Mesendoderm (in vitro differentiated cells): ENCODE measurements around the gene SFXN2.
A peak's percentile ranks its signal among the peaks of the same experiment; 100 is the strongest.

ENCODE experiments used
- DNase-seq: peaks from one replicate; pipeline ENCODE4 v3.0.0; 2013
- H2AK5ac ChIP-seq: 2 replicates; pipeline ENCODE4 v1.6.1; 2013; ENCODE audit warnings: low read length, inconsistent platforms
- H2BK120ac ChIP-seq: 2 replicates; pipeline ENCODE4 v1.6.1; 2013; ENCODE audit warnings: low read depth, mild to moderate bottlenecking, low read length, moderate library complexity, mixed read lengths
- H2BK15ac ChIP-seq: replicated peaks from 2 replicates; pipeline ENCODE4 v1.6.1; 2013; ENCODE audit warnings: low read depth, mild to moderate bottlenecking, moderate library complexity
- H2BK5ac ChIP-seq: 2 replicates; pipeline ENCODE4 v1.6.1; 2013; ENCODE audit warnings: low read length, inconsistent platforms
- H3K18ac ChIP-seq: 2 replicates; pipeline ENCODE4 v1.6.1; 2013; ENCODE audit warnings: mild to moderate bottlenecking, low read length, mixed read lengths
- H3K23ac ChIP-seq: one replicate; pipeline ENCODE4 v1.6.1; 2013; ENCODE audit warnings: low read length
- H3K27ac ChIP-seq: 2 replicates; pipeline ENCODE4 v1.5.1; 2013; ENCODE audit warnings: low read depth, mild to moderate bottlenecking, inconsistent platforms, low read length, moderate library complexity
- H3K27me3 ChIP-seq: 2 replicates; pipeline ENCODE4 v1.6.1; 2013; ENCODE audit warnings: low read length, control low read depth, mild to moderate bottlenecking, inconsistent platforms; ENCODE audit not compliant: insufficient read depth, poor library complexity
- H3K36me3 ChIP-seq: 2 replicates; pipeline ENCODE4 v1.6.1; 2013; ENCODE audit warnings: low read length, inconsistent platforms; ENCODE audit not compliant: control insufficient read depth, insufficient read depth
- H3K4ac ChIP-seq: one replicate; pipeline ENCODE4 v1.6.1; 2013; ENCODE audit warnings: low read depth, mild to moderate bottlenecking, low read length, moderate library complexity
- H3K4me1 ChIP-seq: 2 replicates; pipeline ENCODE4 v1.6.1; 2013; ENCODE audit warnings: low read depth, low read length, inconsistent platforms; ENCODE audit not compliant: control insufficient read depth
- H3K4me2 ChIP-seq: 2 replicates; pipeline ENCODE4 v1.6.1; 2013; ENCODE audit warnings: low read length
- H3K4me3 ChIP-seq: 2 replicates; pipeline ENCODE4 v1.5.1; 2013; ENCODE audit warnings: mild to moderate bottlenecking, low read length
- H3K56ac ChIP-seq: one replicate; pipeline ENCODE4 v1.6.1; 2013; ENCODE audit warnings: low read length
- H3K79me1 ChIP-seq: 2 replicates; pipeline ENCODE4 v1.6.1; 2013; ENCODE audit warnings: low read length, inconsistent platforms
- H3K79me2 ChIP-seq: 2 replicates; pipeline ENCODE4 v1.6.1; 2013; ENCODE audit warnings: mild to moderate bottlenecking, low read length; ENCODE audit not compliant: control insufficient read depth, insufficient read depth
- H3K9ac ChIP-seq: 2 replicates; pipeline ENCODE4 v1.6.1; 2013; ENCODE audit warnings: low read length, inconsistent platforms
- H4K5ac ChIP-seq: one replicate; pipeline ENCODE4 v1.6.1; 2013; ENCODE audit warnings: low read length
- H4K8ac ChIP-seq: one replicate; pipeline ENCODE4 v1.6.1; 2013; ENCODE audit warnings: low read depth, mild to moderate bottlenecking, control low read depth, low read length, moderate library complexity
- WGBS: extraction: QIAGEN DNeasy Blood & Tissue Kit; methylation state at CpG from one replicate; pipeline ENCODE4 v1.1.7; 2013; ENCODE audit warnings: low lambda C conversion rate, missing lambda C conversion rate; ENCODE audit not compliant: insufficient coverage; ENCODE audit errors: extremely low coverage; 5-methylcytosine and 5-hydroxymethylcytosine counted together

Gene SFXN2

GRCh38 chr10:102670065-102670670 is 44.3 kb upstream of the SFXN2 start:
- no peak overlapping the region for H2BK5ac ChIP-seq
- H4K8ac ChIP-seq = no peak overlapping the region
- peak overlapping the region; percentile 85 for H2AK5ac ChIP-seq
- no peak overlapping the region for H3K23ac ChIP-seq
- no peak overlapping the region for H3K27ac ChIP-seq
- H3K4me3 ChIP-seq = no peak overlapping the region
- H3K4ac ChIP-seq = no peak overlapping the region
- no peak for DNase-seq
- H3K4me1 ChIP-seq = peaks cover 15% of the 10 kb centered on the region
- H3K18ac ChIP-seq = no peak overlapping the region
- no peak overlapping the region for H2BK15ac ChIP-seq
- no peaks in the 10 kb centered on the region for H3K79me2 ChIP-seq
- H3K79me1 ChIP-seq = no peaks in the 10 kb centered on the region
- H3K36me3 ChIP-seq = no peaks in the 10 kb centered on the region
- no CpG with 5 or more reads among the region's 9 CpGs for WGBS
- H3K56ac ChIP-seq = peak overlapping the region; percentile 25
- H2BK120ac ChIP-seq = no peak overlapping the region
- no peak overlapping the region for H4K5ac ChIP-seq
- no peaks in the 10 kb centered on the region for H3K27me3 ChIP-seq
- no peak overlapping the region for H3K9ac ChIP-seq
- H3K4me2 ChIP-seq = no peak overlapping the region

DNA sequence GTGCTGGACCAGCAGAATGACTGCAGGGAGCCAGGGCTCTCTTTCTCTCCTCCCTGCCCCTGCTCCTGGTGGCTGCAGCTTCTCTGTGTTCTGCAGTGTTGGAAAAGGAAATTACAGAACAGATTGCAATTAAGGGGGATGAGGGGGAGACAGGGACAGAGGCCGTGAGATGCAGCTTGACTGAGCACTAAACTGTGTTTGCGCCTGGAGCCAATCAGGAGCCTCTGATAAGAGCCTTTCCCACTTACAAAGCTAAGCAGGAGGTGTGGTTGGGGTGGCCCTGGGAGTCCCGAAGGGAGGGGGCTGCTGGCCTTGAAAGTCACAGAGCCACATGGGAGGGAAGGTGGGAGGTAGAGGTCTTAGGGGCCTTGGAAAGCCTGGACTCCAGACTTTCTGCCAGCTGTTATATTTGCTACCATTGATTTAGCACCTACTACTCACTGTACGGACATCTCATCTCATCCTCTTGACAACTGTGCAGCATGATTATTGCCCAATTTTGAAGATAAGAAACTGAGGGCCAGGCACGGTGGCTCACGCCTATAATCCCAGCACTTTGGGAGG is 43.5 kb upstream of the SFXN2 start:
- WGBS = no CpG with 5 or more reads among the region's 6 CpGs
- Histone ChIP-seq H4K8ac (no peak overlapping the region), H3K4me1 (peaks cover 17% of the 10 kb centered on the region), H3K56ac (no peak overlapping the region), H3K79me2 (no peaks in the 10 kb centered on the region), H3K4me3 (no peak overlapping the region), H3K36me3 (no peaks in the 10 kb centered on the region), H3K4ac (no peak overlapping the region), H3K79me1 (no peaks in the 10 kb centered on the region), H3K27me3 (no peaks in the 10 kb centered on the region), H2AK5ac (no peak overlapping the region), H3K4me2 (no peak overlapping the region), H3K27ac (no peak overlapping the region), H3K9ac (no peak overlapping the region), H2BK120ac (no peak overlapping the region), H3K18ac (no peak overlapping the region), H4K5ac (no peak overlapping the region), H2BK5ac (no peak overlapping the region), H3K23ac (no peak overlapping the region), H2BK15ac (no peak overlapping the region)
- peak; percentile 67 for DNase-seq

- Histone ChIP-seq H3K4me2 (no peak overlapping the region), H3K79me2 (no peaks in the 10 kb centered on the region), H2BK120ac (no peak overlapping the region), H3K9ac (no peak overlapping the region), H4K5ac (no peak overlapping the region), H2BK15ac (no peak overlapping the region), H3K36me3 (no peaks in the 10 kb centered on the region), H3K23ac (no peak overlapping the region), H3K4me1 (peaks cover 20% of the 10 kb centered on the region), H3K79me1 (no peaks in the 10 kb centered on the region), H3K4me3 (no peak overlapping the region), H3K56ac (no peak overlapping the region), H4K8ac (no peak overlapping the region), H3K18ac (no peak overlapping the region), H3K27me3 (no peaks in the 10 kb centered on the region), H2AK5ac (no peak overlapping the region), H3K27ac (no peak overlapping the region), H2BK5ac (no peak overlapping the region), H3K4ac (no peak overlapping the region)
- WGBS = no CpG with 5 or more reads among the region's 13 CpGs
- DNase-seq = no peak
Observed at GRCh38 chr10:102673236-102673818, 41.1 kb upstream of the SFXN2 start.

GRCh38 chr10:102673819-102674511 is 40.5 kb upstream of the SFXN2 start:
- WGBS = no CpG with 5 or more reads among the region's 19 CpGs
- no peaks in the 10 kb centered on the region for H3K79me1 ChIP-seq
- no peak overlapping the region for H3K4ac ChIP-seq
- peak overlapping the region; percentile 10 for H3K4me2 ChIP-seq
- H3K36me3 ChIP-seq = no peaks in the 10 kb centered on the region
- peaks cover 20% of the 10 kb centered on the region for H3K4me1 ChIP-seq
- DNase-seq = peak; percentile 75
- H3K18ac ChIP-seq = no peak overlapping the region
- peak overlapping the region; percentile 58 for H3K56ac ChIP-seq
- no peaks in the 10 kb centered on the region for H3K27me3 ChIP-seq
- H3K79me2 ChIP-seq = no peaks in the 10 kb centered on the region
- H2BK15ac ChIP-seq = no peak overlapping the region
- H2BK120ac ChIP-seq = no peak overlapping the region
- H3K9ac ChIP-seq = peak overlapping the region; percentile 16
- H3K23ac ChIP-seq = no peak overlapping the region
- no peak overlapping the region for H2BK5ac ChIP-seq
- H3K4me3 ChIP-seq = no peak overlapping the region
- H2AK5ac ChIP-seq = no peak overlapping the region
- H3K27ac ChIP-seq = peak overlapping the region; percentile 46
- no peak overlapping the region for H4K5ac ChIP-seq
- H4K8ac ChIP-seq = no peak overlapping the region

GRCh38 chr10:102674566-102674965 is 39.9 kb upstream of the SFXN2 start:
- H4K5ac ChIP-seq = no peak overlapping the region
- H3K4me3 ChIP-seq = no peak overlapping the region
- H4K8ac ChIP-seq = no peak overlapping the region
- H3K4me2 ChIP-seq = no peak overlapping the region
- DNase-seq = peak; percentile 41
- no peaks in the 10 kb centered on the region for H3K79me2 ChIP-seq
- no CpG with 5 or more reads among the region's 2 CpGs for WGBS
- H3K23ac ChIP-seq = no peak overlapping the region
- H3K4me1 ChIP-seq = peaks cover 20% of the 10 kb centered on the region
- H3K79me1 ChIP-seq = no peaks in the 10 kb centered on the region
- no peak overlapping the region for H3K18ac ChIP-seq
- H2AK5ac ChIP-seq = no peak overlapping the region
- H3K56ac ChIP-seq = no peak overlapping the region
- peak overlapping the region; percentile 1 for H3K9ac ChIP-seq
- H2BK120ac ChIP-seq = no peak overlapping the region
- no peak overlapping the region for H3K4ac ChIP-seq
- H3K27ac ChIP-seq = peak overlapping the region; percentile 46
- H3K27me3 ChIP-seq = no peaks in the 10 kb centered on the region
- H3K36me3 ChIP-seq = no peaks in the 10 kb centered on the region
- H2BK15ac ChIP-seq = no peak overlapping the region
- H2BK5ac ChIP-seq = no peak overlapping the region
